IMR-90 (cell line): ENCODE results near the gene FOXP1. TPM values are rescaled to one million over a fixed set of nuclear protein-coding genes. Genes with fewer than 3 reads are reported as not detected.

Source experiments
- ATAC-seq: fragments of 200-7000 bp; cut with Tn5 transposase; 2 replicates; pipeline ENCODE4 v1.9.1; 2020; ENCODE audit warnings: low read depth, mild to moderate bottlenecking, moderate library complexity
- BruUV-seq: library from RNA; stranded (reverse); fragments of 400-500 nt; replicated peaks from 2 replicates; lab custom pipeline; 2021; lab: Mats Ljungman, UMichigan
- CTCF ChIA-PET: fragments of 300-600 bp; formaldehyde crosslinking; extraction: SDS; loops from one replicate; lab custom pipeline; 2021; ENCODE audit warnings: antibody characterized with exemption; lab: Yijun Ruan, JAX
- POLR2A ChIA-PET: fragments of 300-600 bp; sonication (Branson Sonifier 250); formaldehyde crosslinking; loops from one replicate; lab custom pipeline; 2022; ENCODE audit warnings: antibody characterized with exemption; ENCODE audit not compliant: unreplicated experiment; lab: Charles Lee
- DNase-seq: peaks from one replicate; pipeline ENCODE4 v3.0.0; 2013
- H2AFZ ChIP-seq: replicated peaks from 2 replicates; pipeline ENCODE3; 2013; ENCODE audit warnings: low read length, mild to moderate bottlenecking; ENCODE audit not compliant: poor library complexity
- H2AK5ac ChIP-seq: 2 replicates; pipeline ENCODE4 v1.6.1; 2013; ENCODE audit warnings: low read depth, low read length, inconsistent platforms
- H2AK9ac ChIP-seq: replicated peaks from 2 replicates; pipeline ENCODE3; 2013; ENCODE audit warnings: mild to moderate bottlenecking, low read depth, low read length, moderate library complexity; ENCODE audit not compliant: poor library complexity
- H2BK120ac ChIP-seq: 2 replicates; pipeline ENCODE4 v1.6.1; 2013; ENCODE audit warnings: low read depth, low read length, inconsistent platforms
- H2BK15ac ChIP-seq: 3 replicates; pipeline ENCODE4 v1.6.1; 2013; ENCODE audit warnings: low read depth, low read length, inconsistent platforms
- H2BK20ac ChIP-seq: 2 replicates; pipeline ENCODE4 v1.6.1; 2013; ENCODE audit warnings: low read depth, mild to moderate bottlenecking, inconsistent platforms, low read length, moderate library complexity
- H2BK5ac ChIP-seq: 2 replicates; pipeline ENCODE4 v1.6.1; 2013; ENCODE audit warnings: mild to moderate bottlenecking, low read depth, low read length, inconsistent platforms; ENCODE audit not compliant: poor library complexity, severe bottlenecking
- H3K14ac ChIP-seq: replicated peaks from 2 replicates; pipeline ENCODE4 v1.6.1; 2013; ENCODE audit warnings: low read depth, low read length, inconsistent platforms
- H3K18ac ChIP-seq: 2 replicates; pipeline ENCODE4 v1.6.1; 2013; ENCODE audit warnings: low read depth, low read length, control low read depth
- H3K23ac ChIP-seq: 2 replicates; pipeline ENCODE4 v1.6.1; 2013; ENCODE audit warnings: low read depth, low read length, inconsistent platforms
- H3K27ac ChIP-seq: 2 replicates; pipeline ENCODE4 v1.5.1; 2013; ENCODE audit warnings: mild to moderate bottlenecking, control low read depth, low read length; ENCODE audit not compliant: insufficient read depth
- H3K27me3 ChIP-seq: 2 replicates; pipeline ENCODE4 v1.6.1; 2013; ENCODE audit warnings: low read length; ENCODE audit not compliant: control insufficient read depth, insufficient read depth
- H3K36me3 ChIP-seq: 2 replicates; pipeline ENCODE4 v1.6.1; 2013; ENCODE audit warnings: low read length, mixed read lengths; ENCODE audit not compliant: control insufficient read depth, insufficient read depth
- H3K4ac ChIP-seq: 2 replicates; pipeline ENCODE4 v1.6.1; 2013; ENCODE audit warnings: low read depth, low read length, inconsistent platforms
- H3K4me1 ChIP-seq: 2 replicates; pipeline ENCODE4 v1.6.1; 2013; ENCODE audit warnings: low read length, mixed read lengths; ENCODE audit not compliant: control insufficient read depth, insufficient read depth
- H3K4me2 ChIP-seq: 2 replicates; pipeline ENCODE4 v1.6.1; 2013; ENCODE audit warnings: low read depth, mild to moderate bottlenecking, control low read depth, low read length, moderate library complexity
- H3K4me3 ChIP-seq: 2 replicates; pipeline ENCODE4 v1.5.1; 2013; ENCODE audit warnings: low read depth, mild to moderate bottlenecking, control low read depth, low read length, moderate library complexity; ENCODE audit not compliant: insufficient read depth
- H3K56ac ChIP-seq: 2 replicates; pipeline ENCODE4 v1.6.1; 2013; ENCODE audit warnings: low read length, inconsistent platforms; ENCODE audit not compliant: insufficient read depth; ENCODE audit errors: extremely low read depth
- H3K79me1 ChIP-seq, 2 experiments: 2 replicates each; pipeline ENCODE4 v1.6.1; 2013; ENCODE audit warnings: low read length in 2 of 2, inconsistent platforms in 1 of 2, low read depth in 1 of 2
- H3K9ac ChIP-seq: 2 replicates; pipeline ENCODE4 v1.6.1; 2013; ENCODE audit warnings: low read depth, low read length, control low read depth
- H3K9me1 ChIP-seq: 2 replicates; pipeline ENCODE4 v1.6.1; 2013; ENCODE audit warnings: low read length, inconsistent platforms; ENCODE audit not compliant: insufficient read depth
- H3K9me3 ChIP-seq: 2 replicates; pipeline ENCODE4 v1.6.1; 2013; ENCODE audit warnings: low read length; ENCODE audit not compliant: control insufficient read depth, insufficient read depth
- H4K20me1 ChIP-seq: 2 replicates; pipeline ENCODE4 v1.6.1; 2013; ENCODE audit warnings: low read length, inconsistent platforms; ENCODE audit not compliant: insufficient read depth
- H4K5ac ChIP-seq: 2 replicates; pipeline ENCODE4 v1.6.1; 2013; ENCODE audit warnings: mild to moderate bottlenecking, low read depth, low read length, control low read depth
- H4K8ac ChIP-seq, 2 experiments: 2 replicates each; pipeline ENCODE4 v1.6.1; 2013; ENCODE audit warnings: low read depth in 2 of 2, low read length in 2 of 2, control low read depth in 1 of 2, inconsistent platforms in 1 of 2
- H4K91ac ChIP-seq: 2 replicates; pipeline ENCODE4 v1.6.1; 2013; ENCODE audit warnings: low read depth, low read length, inconsistent platforms; ENCODE audit not compliant: insufficient read depth
- MAFK ChIP-seq: IDR thresholded peaks from 2 replicates; pipeline ENCODE4 v1.6.1; 2012; ENCODE audit warnings: low read depth, low read length, improper control_type of control experiment
- WGBS, 2 experiments: methylation state at CpG; one replicate each; pipeline versions ENCODE4 v1.1.5 to v1.1.7; 2013; ENCODE audit warnings: missing lambda C conversion rate in 2 of 2; ENCODE audit not compliant: insufficient read length in 1 of 2; ENCODE audit errors: extremely low coverage in 2 of 2; 5-methylcytosine and 5-hydroxymethylcytosine counted together
- dilution Hi-C: fragments of 300-500 bp; cut with HindIII; formaldehyde crosslinking; loops from one replicate; pipeline ENCODE4 v1.14.3; 2018; ENCODE audit warnings: low sequenced_read_pairs; ENCODE audit not compliant: unreplicated experiment
- in situ Hi-C: fragments of 300-500 bp; cut with MboI; formaldehyde crosslinking; loops from 3 replicates; pipeline ENCODE4 v1.14.3; 2019; ENCODE audit warnings: low sequenced_read_pairs, inconsistent platforms, mixed read lengths
- intact Hi-C: fragments of 100-400 bp; cut with micrococcal nuclease; formaldehyde crosslinking; loops from 2 replicates; pipeline ENCODE4 v1.10.0; 2022
- polyA plus RNA-seq, 3 experiments: library from polyadenylated mRNA; depleted of rRNA; stranded (reverse); fragments of >200 nt; gene quantifications; 2 replicates each; pipeline ENCODE4 v1.2.3, GENCODE V29; 2012; ENCODE audit warnings: low replicate concordance in 1 of 3
- total RNA-seq: library from RNA; depleted of rRNA; stranded (reverse); fragments of >200 nt; gene quantifications from 2 replicates; pipeline ENCODE4 v1.2.3, GENCODE V29; 2012

FOXP1 gene
- total and polyA plus RNA-seq, 2 of the 4 experiments (the other 2 are of a cell fraction), result 37.0 to 132 TPM

- dilution Hi-C loops (no loop called here), intact Hi-C loops (no loop called here), in situ Hi-C loops (no loop called here)
- no peak overlapping the region for H3K9ac ChIP-seq
- H3K9me1 ChIP-seq, result no peaks in the 10 kb centered on the region
- no peak for TF ChIP-seq MAFK
- H2BK15ac ChIP-seq, result no peak overlapping the region
- H2AFZ ChIP-seq, result no peak overlapping the region
- CTCF ChIA-PET, result no interaction called here
- H3K18ac ChIP-seq, result no peak overlapping the region
- H3K79me1 ChIP-seq, result peaks cover 14 to 19% of the 10 kb centered on the region in 2 experiments; a peak in 3 of 4 replicates
- no peaks in the 10 kb centered on the region for H3K27me3 ChIP-seq
- H3K23ac ChIP-seq, result no peak overlapping the region
- H4K8ac ChIP-seq, result no peak overlapping the region
- H4K5ac ChIP-seq, result no peak overlapping the region
- no peak overlapping the region for H3K4me3 ChIP-seq
- POLR2A ChIA-PET, result no interaction called here
- H3K14ac ChIP-seq, result no peak overlapping the region
- no peak overlapping the region for H2BK20ac ChIP-seq
- WGBS, 2 experiments, result 100% methylated on average over 3 of the region's 6 CpGs; no CpG with 5 or more reads in 1 of the 2 experiments
- no peak overlapping the region for H2AK9ac ChIP-seq
- H4K91ac ChIP-seq, result no peak overlapping the region
- no peak for ATAC-seq
- no peak overlapping the region for H3K27ac ChIP-seq
- H2BK5ac ChIP-seq, result no peak overlapping the region
- H3K36me3 ChIP-seq, result peaks cover 5% of the 10 kb centered on the region
- BruUV-seq, result no TSS peak
- no peak overlapping the region for H3K4me2 ChIP-seq
- H4K20me1 ChIP-seq, result no peaks in the 10 kb centered on the region
- H3K4me1 ChIP-seq, result no peaks in the 10 kb centered on the region
- H3K4ac ChIP-seq, result no peak overlapping the region
- H3K9me3 ChIP-seq, result peaks cover 6% of the 10 kb centered on the region
- H2AK5ac ChIP-seq, result no peak overlapping the region
- no peak for DNase-seq
- no peak overlapping the region for H2BK120ac ChIP-seq
- no peak overlapping the region for H3K56ac ChIP-seq
Measured at GRCh38 chr3:71486831-71487230, 96.7 kb downstream of the FOXP1 start.
